ENCODE measurements around the gene A2M.

The A2M gene

GRCh38 chr12:9098115-9098452 lies 17.6 kb downstream of the A2M start:
- no peak for DNase-seq

- no peak for DNase-seq
These were observed 19.0 kb downstream of the A2M start for GRCh38 chr12:9096563-9097176.

- no peak for DNase-seq
These were observed 20.4 kb downstream of the A2M start for GRCh38 chr12:9095322-9095721.

GRCh38 chr12:9094512-9095206 lies 21.1 kb downstream of the A2M start:
- DNase-seq, result no peak

GRCh38 chr12:9091891-9092598 lies 23.7 kb downstream of the A2M start:
- no peak for DNase-seq

GRCh38 chr12:9090220-9090619 lies 25.5 kb downstream of the A2M start:
- no peak for DNase-seq

- no peak for DNase-seq
These were observed 28.5 kb downstream of the A2M start for GRCh38 chr12:9087087-9087835.

GRCh38 chr12:9086087-9086486 lies 29.6 kb downstream of the A2M start:
- DNase-seq, result no peak

GRCh38 chr12:9084417-9084816 lies 31.3 kb downstream of the A2M start:
- no peak for DNase-seq

- no peak for DNase-seq
These were observed 31.9 kb downstream of the A2M start for GRCh38 chr12:9083793-9084192.

GRCh38 chr12:9081667-9082427 lies 33.9 kb downstream of the A2M start:
- DNase-seq, result no peak

- DNase-seq, result no peak
These were observed 35.6 kb downstream of the A2M start for GRCh38 chr12:9079883-9080675.

GRCh38 chr12:9079082-9079481 lies 36.6 kb downstream of the A2M start:
- no peak for DNase-seq

GRCh38 chr12:9077152-9078031 lies 38.3 kb downstream of the A2M start:
- DNase-seq, result no peak

GRCh38 chr12:9076733-9077132 lies 39.0 kb downstream of the A2M start:
- DNase-seq, result no peak

- DNase-seq, result no peak
These were observed 40.6 kb downstream of the A2M start for GRCh38 chr12:9075138-9075535.

- no peak for DNase-seq
These were observed 41.1 kb downstream of the A2M start for GRCh38 chr12:9074484-9075137.

GRCh38 chr12:9073076-9073475 lies 42.6 kb downstream of the A2M start:
- DNase-seq, result no peak

- no peak for DNase-seq
These were observed 43.2 kb downstream of the A2M start for GRCh38 chr12:9072481-9073038.

GRCh38 chr12:9071969-9072368 lies 43.8 kb downstream of the A2M start:
- no peak for DNase-seq

Data from NCI-H2107 (cell line).